Measurements from ENCODE around the gene TMEM63C.

Gene TMEM63C

DNA sequence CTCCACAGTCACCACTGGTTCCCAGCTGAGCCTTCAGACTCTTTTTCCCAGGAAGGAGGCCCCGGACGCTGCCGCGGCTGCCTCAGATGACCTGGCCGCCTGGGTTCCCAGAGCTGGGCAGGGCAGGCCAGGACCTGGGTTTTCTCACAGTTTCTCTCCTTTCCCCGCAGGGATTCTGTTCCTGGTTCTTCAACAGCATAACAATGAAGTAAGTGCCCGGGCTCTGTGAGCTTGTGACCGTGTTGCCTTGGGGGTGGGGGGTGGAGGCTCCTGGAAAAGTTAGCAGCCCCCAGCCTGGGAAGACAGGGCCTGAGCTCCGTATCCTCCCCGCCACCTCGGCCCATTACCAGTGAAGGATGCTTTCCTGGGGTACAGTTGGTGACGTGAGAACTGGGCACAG lies 43.7 kb downstream of the TMEM63C start:
- Histone ChIP-seq H3K9ac (ENCODE audit: low read length) (no peak overlapping the region), H3K4me1 (ENCODE audit: control insufficient read depth, insufficient read depth, low read length) (peaks cover 44% of the 10 kb centered on the region), H3K9me3 (ENCODE audit: control insufficient read depth, insufficient read depth, low read depth, low read length) (no peaks in the 10 kb centered on the region), H3K4me3 (ENCODE audit: low read depth, low read length) (no peak overlapping the region), H3K27me3 (ENCODE audit: control insufficient read depth, insufficient read depth, low read length) (no peaks in the 10 kb centered on the region), H3K27ac (ENCODE audit: low read depth, low read length) (no peak overlapping the region), H3K36me3 (ENCODE audit: control insufficient read depth, insufficient read depth, low read length) (no peaks in the 10 kb centered on the region)

DNA sequence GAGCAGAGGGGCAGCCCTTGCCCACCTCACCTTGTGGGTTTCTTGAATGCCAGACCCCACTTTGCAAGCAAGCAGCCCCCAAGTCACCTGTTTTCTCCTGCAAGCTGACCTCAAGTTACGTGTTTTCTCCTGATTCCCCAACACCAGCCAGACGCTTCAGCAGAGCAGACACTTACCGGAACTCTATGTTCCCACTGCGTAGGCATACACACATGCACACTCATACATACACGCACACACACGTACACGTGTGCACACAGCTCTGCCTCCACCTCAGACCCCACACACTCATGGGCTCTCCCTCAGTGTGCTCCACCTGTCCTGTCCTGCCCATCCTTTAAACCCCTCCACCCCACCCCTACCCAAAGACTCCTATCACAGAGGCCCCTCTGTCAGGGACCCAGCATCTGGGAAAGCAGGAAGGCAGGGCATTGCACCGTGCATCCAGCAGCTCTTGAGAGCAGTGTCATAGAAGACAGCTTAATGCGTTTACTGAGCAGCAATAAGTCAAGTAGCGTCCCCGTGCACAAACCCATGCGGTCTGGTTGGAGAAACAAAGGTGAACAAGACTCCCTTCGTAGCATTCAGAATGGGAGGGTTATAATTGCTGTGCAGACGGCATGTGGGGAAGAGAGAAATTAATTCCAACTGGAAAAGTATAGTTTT lies 44.4 kb downstream of the TMEM63C start:
- Histone ChIP-seq H3K9me3 (ENCODE audit: control insufficient read depth, insufficient read depth, low read depth, low read length) (no peaks in the 10 kb centered on the region), H3K9ac (ENCODE audit: low read length) (no peak overlapping the region), H3K4me3 (ENCODE audit: low read depth, low read length) (no peak overlapping the region), H3K4me1 (ENCODE audit: control insufficient read depth, insufficient read depth, low read length) (peaks cover 41% of the 10 kb centered on the region), H3K27me3 (ENCODE audit: control insufficient read depth, insufficient read depth, low read length) (no peaks in the 10 kb centered on the region), H3K36me3 (ENCODE audit: control insufficient read depth, insufficient read depth, low read length) (no peaks in the 10 kb centered on the region), H3K27ac (ENCODE audit: low read depth, low read length) (no peak overlapping the region)

DNA sequence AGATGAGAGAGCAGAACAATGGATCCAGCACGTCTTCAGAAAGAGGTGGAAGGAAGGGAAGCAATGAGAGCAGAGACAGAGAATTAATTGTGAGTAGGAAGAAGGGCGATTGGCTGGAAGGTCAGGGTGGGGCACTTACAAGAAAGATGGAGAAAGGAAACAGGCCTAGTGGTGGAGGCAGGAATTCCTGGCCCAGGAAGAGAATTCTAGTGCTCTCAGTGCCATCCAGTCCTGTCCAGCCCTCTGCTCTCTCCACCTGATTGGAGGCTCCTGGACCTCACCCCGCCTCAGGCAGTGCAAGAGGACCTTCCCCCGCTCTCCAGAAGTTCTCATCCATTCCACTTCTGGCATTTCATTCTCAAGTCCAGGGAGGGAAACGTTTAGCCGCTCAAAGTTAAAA lies 46.5 kb downstream of the TMEM63C start:
- Histone ChIP-seq H3K27ac (ENCODE audit: low read depth, low read length) (no peak overlapping the region), H3K27me3 (ENCODE audit: control insufficient read depth, insufficient read depth, low read length) (no peaks in the 10 kb centered on the region), H3K36me3 (ENCODE audit: control insufficient read depth, insufficient read depth, low read length) (no peaks in the 10 kb centered on the region), H3K4me1 (ENCODE audit: control insufficient read depth, insufficient read depth, low read length) (peaks cover 29% of the 10 kb centered on the region), H3K9ac (ENCODE audit: low read length) (no peak overlapping the region), H3K9me3 (ENCODE audit: control insufficient read depth, insufficient read depth, low read depth, low read length) (no peaks in the 10 kb centered on the region), H3K4me3 (ENCODE audit: low read depth, low read length) (no peak overlapping the region)

DNA sequence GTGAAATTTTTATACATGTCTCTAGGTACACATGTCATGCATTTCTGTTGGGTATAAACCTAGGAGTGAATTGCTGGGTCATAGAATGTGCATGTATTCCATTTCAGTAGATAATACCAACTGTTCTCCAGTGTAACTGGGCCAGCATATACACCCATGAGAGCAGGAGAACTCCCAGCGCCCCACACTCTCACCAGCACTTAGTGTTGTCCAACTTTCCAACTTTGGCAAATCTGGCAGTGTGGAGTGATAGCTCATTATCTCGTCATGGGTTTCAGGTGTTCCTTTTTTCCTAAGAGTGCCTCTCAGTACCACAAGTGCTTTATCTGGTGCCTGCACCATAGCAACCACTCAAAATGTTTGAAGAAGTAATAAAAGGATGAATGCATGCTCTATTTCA lies 49.3 kb downstream of the TMEM63C start:
- H3K27ac ChIP-seq (ENCODE audit: low read depth, low read length), result no peak overlapping the region
- H3K9me3 ChIP-seq (ENCODE audit: control insufficient read depth, insufficient read depth, low read depth, low read length), result no peaks in the 10 kb centered on the region
- no peaks in the 10 kb centered on the region for H3K36me3 ChIP-seq (ENCODE audit: control insufficient read depth, insufficient read depth, low read length)
- H3K9ac ChIP-seq (ENCODE audit: low read length), result no peak overlapping the region
- peaks cover 4% of the 10 kb centered on the region; the same call in 1 of the 2 replicates for H3K4me1 ChIP-seq (ENCODE audit: control insufficient read depth, insufficient read depth, low read length)
- no peaks in the 10 kb centered on the region for H3K27me3 ChIP-seq (ENCODE audit: control insufficient read depth, insufficient read depth, low read length)
- H3K4me3 ChIP-seq (ENCODE audit: low read depth, low read length), result no peak overlapping the region

DNA sequence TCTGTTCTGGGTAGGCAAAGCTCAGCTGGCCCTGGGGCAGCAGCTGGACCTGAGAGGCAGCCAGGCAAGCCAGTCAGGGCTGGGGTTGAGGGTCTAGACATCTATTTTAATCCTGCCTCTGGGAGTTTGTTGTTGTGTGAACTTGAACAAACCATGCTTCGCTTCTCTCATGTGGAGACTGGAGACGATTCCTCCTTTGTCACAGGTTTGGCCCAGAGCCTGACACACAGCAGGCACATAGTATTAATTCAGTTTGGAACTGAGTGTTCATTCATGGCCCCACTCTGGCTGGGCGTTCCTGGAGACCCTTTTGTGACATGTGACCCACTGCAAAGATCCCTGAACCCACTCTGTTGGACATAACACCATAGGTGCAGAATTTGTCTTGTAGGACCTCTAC lies 50.1 kb downstream of the TMEM63C start:
- no peaks in the 10 kb centered on the region for H3K27me3 ChIP-seq (ENCODE audit: control insufficient read depth, insufficient read depth, low read length)
- no peak overlapping the region for H3K9ac ChIP-seq (ENCODE audit: low read length)

DNA sequence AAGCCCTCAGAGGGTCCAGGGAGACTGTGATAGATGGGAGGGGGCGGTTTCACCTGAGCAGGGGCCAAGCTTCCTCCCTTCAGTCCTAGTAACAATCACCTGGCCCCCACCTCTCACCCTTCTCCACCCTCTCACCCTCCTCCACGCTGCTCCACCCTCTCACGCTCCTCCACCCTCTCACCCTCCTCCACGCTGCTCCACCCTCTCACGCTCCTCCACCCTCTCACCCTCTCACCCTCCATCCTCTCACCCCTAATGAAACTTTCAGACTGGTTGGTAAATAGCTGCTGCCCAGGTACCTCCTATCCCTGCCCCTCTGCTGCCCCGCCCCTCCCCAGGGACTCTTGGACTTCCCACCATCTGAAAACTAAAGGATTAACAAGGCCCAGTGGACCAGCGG lies 55.2 kb downstream of the TMEM63C start:
- H3K9me3 ChIP-seq (ENCODE audit: control insufficient read depth, insufficient read depth, low read depth, low read length), result no peaks in the 10 kb centered on the region
- no peaks in the 10 kb centered on the region for H3K4me1 ChIP-seq (ENCODE audit: control insufficient read depth, insufficient read depth, low read length)
- H3K27ac ChIP-seq (ENCODE audit: low read depth, low read length), result no peak overlapping the region
- H3K36me3 ChIP-seq (ENCODE audit: control insufficient read depth, insufficient read depth, low read length), result no peaks in the 10 kb centered on the region
- H3K9ac ChIP-seq (ENCODE audit: low read length), result no peak overlapping the region
- no peak overlapping the region for H3K4me3 ChIP-seq (ENCODE audit: low read depth, low read length)
- H3K27me3 ChIP-seq (ENCODE audit: control insufficient read depth, insufficient read depth, low read length), result no peaks in the 10 kb centered on the region

More for the DNA sequence above, 50.1 kb downstream of the TMEM63C start:
- H3K4me1 ChIP-seq (ENCODE audit: control insufficient read depth, insufficient read depth, low read length), result no peaks in the 10 kb centered on the region
- H3K36me3 ChIP-seq (ENCODE audit: control insufficient read depth, insufficient read depth, low read length), result no peaks in the 10 kb centered on the region
- H3K27ac ChIP-seq (ENCODE audit: low read depth, low read length), result no peak overlapping the region
- no peak overlapping the region for H3K4me3 ChIP-seq (ENCODE audit: low read depth, low read length)
- H3K9me3 ChIP-seq (ENCODE audit: control insufficient read depth, insufficient read depth, low read depth, low read length), result no peaks in the 10 kb centered on the region

DNA sequence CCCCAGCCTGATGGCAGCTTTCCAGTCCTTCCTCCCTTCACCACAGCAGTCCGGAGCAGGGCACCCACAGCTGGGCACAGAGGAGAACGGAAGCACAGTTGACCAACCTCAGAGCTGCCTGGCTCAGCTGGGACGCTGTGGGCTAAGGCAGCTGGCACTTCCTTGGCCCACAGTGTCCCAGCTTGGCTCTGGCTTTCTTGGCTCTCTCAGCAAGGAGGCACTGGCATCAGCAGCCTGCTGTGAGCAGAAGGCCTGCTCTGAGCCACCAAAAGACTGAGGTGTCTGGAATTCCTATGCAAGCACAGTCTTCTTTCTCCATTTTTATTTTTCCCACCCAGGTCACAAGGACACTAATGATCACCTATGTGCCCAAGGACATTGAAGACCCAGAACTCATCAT lies 56.8 kb downstream of the TMEM63C start:
- no peak overlapping the region for H3K9ac ChIP-seq (ENCODE audit: low read length)
- no peak overlapping the region for H3K27ac ChIP-seq (ENCODE audit: low read depth, low read length)
- H3K27me3 ChIP-seq (ENCODE audit: control insufficient read depth, insufficient read depth, low read length), result no peaks in the 10 kb centered on the region
- no peaks in the 10 kb centered on the region for H3K9me3 ChIP-seq (ENCODE audit: control insufficient read depth, insufficient read depth, low read depth, low read length)
- no peak overlapping the region for H3K4me3 ChIP-seq (ENCODE audit: low read depth, low read length)
- H3K4me1 ChIP-seq (ENCODE audit: control insufficient read depth, insufficient read depth, low read length), result no peaks in the 10 kb centered on the region
- H3K36me3 ChIP-seq (ENCODE audit: control insufficient read depth, insufficient read depth, low read length), result no peaks in the 10 kb centered on the region

DNA sequence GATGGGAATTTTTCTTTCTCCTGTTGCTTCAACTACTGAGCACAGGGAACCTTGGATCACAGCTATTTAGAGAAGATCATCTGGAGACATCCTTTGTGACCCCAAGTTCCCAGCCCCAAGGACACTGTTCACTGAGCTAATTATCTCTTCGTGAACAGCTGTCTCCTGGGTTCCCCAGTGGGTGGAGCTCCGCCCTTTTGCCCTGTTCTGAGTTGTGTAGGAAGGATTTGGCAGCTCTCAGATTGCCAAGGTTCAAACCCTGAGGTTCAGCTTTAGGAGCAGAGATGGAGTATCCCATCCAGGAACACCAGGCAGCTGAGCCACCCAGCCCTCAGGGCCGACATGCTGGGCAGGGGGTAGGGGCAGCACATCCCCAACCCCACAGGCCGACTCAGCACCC lies 57.4 kb downstream of the TMEM63C start:
- Histone ChIP-seq H3K9me3 (ENCODE audit: control insufficient read depth, insufficient read depth, low read depth, low read length) (no peaks in the 10 kb centered on the region), H3K9ac (ENCODE audit: low read length) (no peak overlapping the region), H3K27me3 (ENCODE audit: control insufficient read depth, insufficient read depth, low read length) (no peaks in the 10 kb centered on the region), H3K4me3 (ENCODE audit: low read depth, low read length) (no peak overlapping the region), H3K36me3 (ENCODE audit: control insufficient read depth, insufficient read depth, low read length) (no peaks in the 10 kb centered on the region), H3K4me1 (ENCODE audit: control insufficient read depth, insufficient read depth, low read length) (no peaks in the 10 kb centered on the region), H3K27ac (ENCODE audit: low read depth, low read length) (no peak overlapping the region)

DNA sequence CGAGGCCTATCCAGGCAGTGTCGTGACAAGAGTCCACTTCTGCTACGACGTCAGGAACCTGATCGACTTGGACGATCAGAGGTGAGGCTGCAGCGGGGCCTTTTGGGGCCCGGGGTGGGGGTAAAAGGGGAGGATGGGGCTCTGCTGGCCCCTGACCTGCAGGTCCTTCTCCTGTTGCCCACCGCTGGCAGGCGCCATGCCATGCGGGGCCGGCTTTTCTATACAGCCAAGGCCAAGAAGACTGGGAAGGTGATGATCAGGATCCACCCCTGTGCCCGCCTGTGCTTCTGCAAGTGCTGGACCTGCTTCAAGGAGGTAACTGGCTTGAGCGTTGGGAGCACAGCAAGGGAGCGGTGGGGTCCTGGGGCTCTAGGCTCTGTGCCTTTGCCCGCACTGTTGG lies 57.8 kb downstream of the TMEM63C start:
- H3K27ac ChIP-seq (ENCODE audit: low read depth, low read length), result no peak overlapping the region
- H3K36me3 ChIP-seq (ENCODE audit: control insufficient read depth, insufficient read depth, low read length), result no peaks in the 10 kb centered on the region
- H3K4me1 ChIP-seq (ENCODE audit: control insufficient read depth, insufficient read depth, low read length), result no peaks in the 10 kb centered on the region
- H3K4me3 ChIP-seq (ENCODE audit: low read depth, low read length), result no peak overlapping the region
- H3K9ac ChIP-seq (ENCODE audit: low read length), result no peak overlapping the region
- H3K9me3 ChIP-seq (ENCODE audit: control insufficient read depth, insufficient read depth, low read depth, low read length), result no peaks in the 10 kb centered on the region
- no peaks in the 10 kb centered on the region for H3K27me3 ChIP-seq (ENCODE audit: control insufficient read depth, insufficient read depth, low read length)

DNA sequence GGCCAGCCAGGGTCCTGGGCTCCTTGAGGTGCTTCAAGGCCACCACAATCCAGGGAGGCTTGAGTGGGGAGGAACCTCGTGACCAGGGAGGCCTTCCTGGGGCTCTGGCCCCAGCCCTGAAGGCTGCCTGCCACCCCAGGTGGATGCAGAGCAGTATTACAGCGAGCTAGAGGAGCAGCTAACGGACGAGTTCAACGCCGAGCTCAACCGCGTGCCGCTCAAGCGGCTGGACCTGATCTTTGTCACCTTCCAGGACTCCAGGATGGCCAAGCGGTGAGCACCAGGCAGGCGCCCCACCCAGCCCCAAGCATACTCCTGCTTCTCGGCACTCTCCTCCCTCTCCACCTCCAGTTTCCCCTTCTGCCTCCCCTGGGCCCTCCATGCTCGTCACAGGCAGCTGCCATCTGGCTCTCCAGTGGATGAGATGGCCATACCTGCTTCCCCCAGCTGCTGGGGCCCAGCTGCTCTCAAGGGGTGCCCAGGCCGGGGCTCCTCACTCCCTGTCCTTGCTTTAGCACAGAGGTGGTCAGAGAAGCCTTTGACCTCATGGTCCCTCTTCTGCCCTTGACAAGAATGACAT lies 58.8 kb downstream of the TMEM63C start:
- no peaks in the 10 kb centered on the region for H3K9me3 ChIP-seq (ENCODE audit: control insufficient read depth, insufficient read depth, low read depth, low read length)
- no peak overlapping the region for H3K27ac ChIP-seq (ENCODE audit: low read depth, low read length)
- H3K4me3 ChIP-seq (ENCODE audit: low read depth, low read length), result no peak overlapping the region
- no peaks in the 10 kb centered on the region for H3K27me3 ChIP-seq (ENCODE audit: control insufficient read depth, insufficient read depth, low read length)
- H3K9ac ChIP-seq (ENCODE audit: low read length), result no peak overlapping the region
- no peaks in the 10 kb centered on the region for H3K36me3 ChIP-seq (ENCODE audit: control insufficient read depth, insufficient read depth, low read length)
- H3K4me1 ChIP-seq (ENCODE audit: control insufficient read depth, insufficient read depth, low read length), result no peaks in the 10 kb centered on the region

DNA sequence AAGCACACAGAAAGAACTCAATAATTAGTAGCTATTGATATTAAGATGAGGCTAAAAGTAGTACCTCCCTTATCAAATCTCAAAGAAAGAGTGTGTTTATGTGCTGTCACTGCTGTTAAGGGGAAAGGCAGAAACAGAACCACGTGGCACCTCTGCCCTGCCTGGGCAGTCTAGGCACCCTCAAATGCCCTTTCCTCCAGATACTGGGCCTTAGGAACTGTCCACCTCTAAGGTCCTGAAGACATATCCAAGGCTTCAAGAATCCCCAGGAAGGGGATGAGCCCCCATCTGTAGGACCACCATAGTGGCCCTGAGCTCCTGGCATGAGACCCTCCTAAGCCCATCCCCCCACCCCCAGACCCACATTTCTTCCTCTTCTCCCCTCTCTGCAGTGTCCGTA lies 60.4 kb downstream of the TMEM63C start:
- no peak overlapping the region for H3K27ac ChIP-seq (ENCODE audit: low read depth, low read length)
- H3K4me1 ChIP-seq (ENCODE audit: control insufficient read depth, insufficient read depth, low read length), result no peaks in the 10 kb centered on the region
- H3K36me3 ChIP-seq (ENCODE audit: control insufficient read depth, insufficient read depth, low read length), result no peaks in the 10 kb centered on the region
- H3K9me3 ChIP-seq (ENCODE audit: control insufficient read depth, insufficient read depth, low read depth, low read length), result no peaks in the 10 kb centered on the region
- no peaks in the 10 kb centered on the region for H3K27me3 ChIP-seq (ENCODE audit: control insufficient read depth, insufficient read depth, low read length)
- no peak overlapping the region for H3K4me3 ChIP-seq (ENCODE audit: low read depth, low read length)
- H3K9ac ChIP-seq (ENCODE audit: low read length), result no peak overlapping the region
